Progenitor cell of endocrine pancreas (in vitro differentiated cells): Measurements from ENCODE around the gene IQGAP3. TPM values are rescaled to one million over a fixed set of nuclear protein-coding genes. Genes with fewer than 3 reads are reported as not detected.

Experiments used
- DNase-seq: peaks from one replicate; pipeline ENCODE4 v3.0.0; 2021; ENCODE audit warnings: low spot score; ENCODE audit not compliant: unreplicated experiment
- H3K27ac Mint-ChIP-seq: 2 replicates; pipeline ENCODE4 v1.8.0; 2021; ENCODE audit warnings: mild to moderate bottlenecking, moderate library complexity, mixed read lengths
- H3K27me3 Mint-ChIP-seq: 2 replicates; pipeline ENCODE4 v1.8.0; 2021; ENCODE audit warnings: mixed read lengths
- H3K36me3 Mint-ChIP-seq: 2 replicates; pipeline ENCODE4 v1.8.0; 2022; ENCODE audit warnings: mixed read lengths; ENCODE audit not compliant: insufficient read depth
- H3K4me1 Mint-ChIP-seq: 2 replicates; pipeline ENCODE4 v1.8.0; 2021; ENCODE audit warnings: low read depth, mixed read lengths
- H3K4me3 Mint-ChIP-seq: 2 replicates; pipeline ENCODE4 v1.8.0; 2021; ENCODE audit warnings: low read depth, mild to moderate bottlenecking, moderate library complexity, mixed read lengths
- H3K9me3 Mint-ChIP-seq: 2 replicates; pipeline ENCODE4 v1.8.0; 2021; ENCODE audit warnings: low read depth, mixed read lengths
- CTCF ChIP-seq: fragments of 200-600 bp; sonication (generic); IDR thresholded peaks from one replicate; pipeline ENCODE4 v1.5.0; 2021; ENCODE audit warnings: antibody characterized with exemption, mild to moderate bottlenecking; ENCODE audit not compliant: unreplicated experiment
- total RNA-seq: library from RNA; stranded (reverse); gene quantifications from 2 replicates; pipeline ENCODE4 v1.2.1, GENCODE V29; 2021

Gene IQGAP3
- total RNA-seq, 1 donor from 2014 or later = 29.6 TPM

- Mint-ChIP-seq H3K27me3 (no peaks in the 10 kb centered on the region), H3K9me3 (no peaks in the 10 kb centered on the region), H3K36me3 (peaks cover 3% of the 10 kb centered on the region), H3K4me3 (no peak overlapping the region), H3K27ac (peak overlapping the region; percentile 64), H3K4me1 (no peaks in the 10 kb centered on the region)
- DNase-seq = no peak
- no peak for TF ChIP-seq CTCF
Measured at GRCh38 chr1:156533568-156534220, 38.7 kb downstream of the IQGAP3 start.

GRCh38 chr1:156532374-156532773, 40.0 kb downstream of the IQGAP3 start:
- H3K36me3 Mint-ChIP-seq = peaks cover 3% of the 10 kb centered on the region

GRCh38 chr1:156530006-156530405, 42.4 kb downstream of the IQGAP3 start:
- H3K4me3 Mint-ChIP-seq = no peak overlapping the region
- H3K27me3 Mint-ChIP-seq = no peaks in the 10 kb centered on the region
- H3K4me1 Mint-ChIP-seq = no peaks in the 10 kb centered on the region
- no peak overlapping the region for H3K27ac Mint-ChIP-seq
- TF ChIP-seq CTCF = no peak
- DNase-seq = no peak
- no peaks in the 10 kb centered on the region for H3K9me3 Mint-ChIP-seq
- peaks cover 4% of the 10 kb centered on the region for H3K36me3 Mint-ChIP-seq

More at GRCh38 chr1:156532374-156532773, 40.0 kb downstream of the IQGAP3 start:
- no peak for TF ChIP-seq CTCF
- Mint-ChIP-seq H3K4me1 (no peaks in the 10 kb centered on the region), H3K9me3 (no peaks in the 10 kb centered on the region), H3K4me3 (no peak overlapping the region), H3K27ac (no peak overlapping the region), H3K27me3 (no peaks in the 10 kb centered on the region)
- no peak for DNase-seq

GRCh38 chr1:156528875-156529425, 43.4 kb downstream of the IQGAP3 start:
- H3K27ac Mint-ChIP-seq = no peak overlapping the region
- DNase-seq = no peak
- peaks cover 4% of the 10 kb centered on the region for H3K36me3 Mint-ChIP-seq
- H3K4me3 Mint-ChIP-seq = no peak overlapping the region
- H3K9me3 Mint-ChIP-seq = no peaks in the 10 kb centered on the region
- H3K27me3 Mint-ChIP-seq = no peaks in the 10 kb centered on the region
- TF ChIP-seq CTCF = no peak
- no peaks in the 10 kb centered on the region for H3K4me1 Mint-ChIP-seq

- no peaks in the 10 kb centered on the region for H3K4me1 Mint-ChIP-seq
- peaks cover 4% of the 10 kb centered on the region for H3K36me3 Mint-ChIP-seq
Measured at GRCh38 chr1:156528231-156528630, 44.1 kb downstream of the IQGAP3 start.

More at GRCh38 chr1:156528231-156528630, 44.1 kb downstream of the IQGAP3 start:
- TF ChIP-seq CTCF = no peak
- no peaks in the 10 kb centered on the region for H3K9me3 Mint-ChIP-seq
- DNase-seq = no peak
- H3K4me3 Mint-ChIP-seq = no peak overlapping the region
- no peak overlapping the region for H3K27ac Mint-ChIP-seq
- H3K27me3 Mint-ChIP-seq = no peaks in the 10 kb centered on the region
